ENCODE data around the gene TTC9B.

DNA sequence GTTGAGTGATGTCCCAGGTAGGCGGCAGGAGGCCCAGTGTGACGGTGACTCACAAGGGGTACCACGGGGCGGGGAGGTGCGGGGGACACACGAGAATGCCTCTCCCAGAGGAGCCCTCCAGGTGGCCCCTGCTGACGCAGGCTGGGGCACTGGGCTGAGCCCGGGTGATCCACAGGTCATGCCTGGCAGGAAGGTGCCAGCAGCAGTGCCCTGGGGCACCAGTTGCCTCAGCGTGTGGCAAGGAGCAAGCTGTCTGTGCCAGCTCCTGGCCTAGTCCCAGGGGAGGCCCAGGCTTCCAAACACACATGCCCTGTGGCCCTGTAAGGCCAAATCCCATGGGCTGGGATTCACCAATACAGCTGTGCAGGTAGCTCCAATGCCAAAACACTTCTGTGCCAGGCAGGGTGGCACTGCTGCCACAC lies 38.9 kb upstream of the TTC9B start:
- TF ChIP-seq, protein P1, sequence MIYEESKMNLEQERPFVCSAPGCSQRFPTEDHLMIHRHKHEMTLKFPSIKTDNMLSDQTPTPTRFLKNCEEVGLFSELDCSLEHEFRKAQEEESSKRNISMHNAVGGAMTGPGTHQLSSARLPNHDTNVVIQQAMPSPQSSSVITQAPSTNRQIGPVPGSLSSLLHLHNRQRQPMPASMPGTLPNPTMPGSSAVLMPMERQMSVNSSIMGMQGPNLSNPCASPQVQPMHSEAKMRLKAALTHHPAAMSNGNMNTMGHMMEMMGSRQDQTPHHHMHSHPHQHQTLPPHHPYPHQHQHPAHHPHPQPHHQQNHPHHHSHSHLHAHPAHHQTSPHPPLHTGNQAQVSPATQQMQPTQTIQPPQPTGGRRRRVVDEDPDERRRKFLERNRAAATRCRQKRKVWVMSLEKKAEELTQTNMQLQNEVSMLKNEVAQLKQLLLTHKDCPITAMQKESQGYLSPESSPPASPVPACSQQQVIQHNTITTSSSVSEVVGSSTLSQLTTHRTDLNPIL (CRISPR knock-in tag; IDR thresholded peaks at IDR 0.05; ENCODE audit: low read depth) = no peak
- TF ChIP-seq, protein P2, sequence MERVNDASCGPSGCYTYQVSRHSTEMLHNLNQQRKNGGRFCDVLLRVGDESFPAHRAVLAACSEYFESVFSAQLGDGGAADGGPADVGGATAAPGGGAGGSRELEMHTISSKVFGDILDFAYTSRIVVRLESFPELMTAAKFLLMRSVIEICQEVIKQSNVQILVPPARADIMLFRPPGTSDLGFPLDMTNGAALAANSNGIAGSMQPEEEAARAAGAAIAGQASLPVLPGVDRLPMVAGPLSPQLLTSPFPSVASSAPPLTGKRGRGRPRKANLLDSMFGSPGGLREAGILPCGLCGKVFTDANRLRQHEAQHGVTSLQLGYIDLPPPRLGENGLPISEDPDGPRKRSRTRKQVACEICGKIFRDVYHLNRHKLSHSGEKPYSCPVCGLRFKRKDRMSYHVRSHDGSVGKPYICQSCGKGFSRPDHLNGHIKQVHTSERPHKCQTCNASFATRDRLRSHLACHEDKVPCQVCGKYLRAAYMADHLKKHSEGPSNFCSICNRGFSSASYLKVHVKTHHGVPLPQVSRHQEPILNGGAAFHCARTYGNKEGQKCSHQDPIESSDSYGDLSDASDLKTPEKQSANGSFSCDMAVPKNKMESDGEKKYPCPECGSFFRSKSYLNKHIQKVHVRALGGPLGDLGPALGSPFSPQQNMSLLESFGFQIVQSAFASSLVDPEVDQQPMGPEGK (CRISPR knock-in tag; IDR thresholded peaks at IDR 0.05; ENCODE audit: borderline replicate concordance) = no peak
- TF ChIP-seq ZNF70 (CRISPR knock-in tag; IDR thresholded peaks at IDR 0.05) (no peak), ESRRG (CRISPR knock-in tag; IDR thresholded peaks at IDR 0.05) (no peak), ISL1 (CRISPR knock-in tag; IDR thresholded peaks at IDR 0.05) (no peak)
